NCI-H187 treated with DMSO at 0.1 percent for 48 hours (cell line): ENCODE data around the gene ZSWIM8.
"Not testable (repeated sequence)": the region's sequence is repeated elsewhere in the genome, so short reads cannot be mapped to it uniquely, and the experiment has no call there.

Experiments used
- DNase-seq: peaks from one replicate; lab custom pipeline; 2025; lab: John Stamatoyannopoulos, UW

Gene ZSWIM8

DNA sequence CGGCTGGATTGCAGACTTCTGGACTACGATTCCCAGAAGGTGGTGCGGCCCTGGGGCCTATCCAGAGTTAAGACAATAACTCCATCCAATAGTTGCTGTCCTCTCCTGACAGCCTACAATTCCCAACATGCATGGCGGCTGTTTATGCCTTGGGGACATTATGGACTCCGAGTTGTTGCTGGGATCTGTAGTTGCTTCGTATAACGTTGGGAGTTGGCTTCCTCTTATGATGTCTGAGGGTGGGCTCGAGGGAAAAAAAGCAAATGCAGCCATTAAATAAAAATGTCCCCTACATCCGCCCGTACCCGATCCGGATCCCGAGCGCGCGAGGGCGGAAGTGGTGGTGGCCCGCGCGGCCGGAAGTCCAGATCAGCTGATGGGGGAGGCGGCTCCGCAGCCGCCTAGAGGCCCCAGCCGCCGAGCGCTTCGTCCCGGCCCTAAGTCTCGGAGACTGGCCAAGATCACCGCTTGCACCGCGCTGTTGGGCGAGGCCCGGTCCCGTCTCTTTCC, at the start of gene ZSWIM8:
Gene ZSWIM8 (plus strand): TSS at position 396 of the 510 bp plus-strand sequence. CDS start 273 bp downstream, outside the sequence.
- peak; percentile 56 for DNase-seq

GRCh38 chr10:73740501-73741254, 44.7 kb upstream of the ZSWIM8 start:
- not testable (repeated sequence) for DNase-seq

GRCh38 chr10:73742454-73742734, 43.0 kb upstream of the ZSWIM8 start:
- DNase-seq, result no peak

GRCh38 chr10:73743327-73743904, 42.0 kb upstream of the ZSWIM8 start:
- DNase-seq, result no peak

DNA sequence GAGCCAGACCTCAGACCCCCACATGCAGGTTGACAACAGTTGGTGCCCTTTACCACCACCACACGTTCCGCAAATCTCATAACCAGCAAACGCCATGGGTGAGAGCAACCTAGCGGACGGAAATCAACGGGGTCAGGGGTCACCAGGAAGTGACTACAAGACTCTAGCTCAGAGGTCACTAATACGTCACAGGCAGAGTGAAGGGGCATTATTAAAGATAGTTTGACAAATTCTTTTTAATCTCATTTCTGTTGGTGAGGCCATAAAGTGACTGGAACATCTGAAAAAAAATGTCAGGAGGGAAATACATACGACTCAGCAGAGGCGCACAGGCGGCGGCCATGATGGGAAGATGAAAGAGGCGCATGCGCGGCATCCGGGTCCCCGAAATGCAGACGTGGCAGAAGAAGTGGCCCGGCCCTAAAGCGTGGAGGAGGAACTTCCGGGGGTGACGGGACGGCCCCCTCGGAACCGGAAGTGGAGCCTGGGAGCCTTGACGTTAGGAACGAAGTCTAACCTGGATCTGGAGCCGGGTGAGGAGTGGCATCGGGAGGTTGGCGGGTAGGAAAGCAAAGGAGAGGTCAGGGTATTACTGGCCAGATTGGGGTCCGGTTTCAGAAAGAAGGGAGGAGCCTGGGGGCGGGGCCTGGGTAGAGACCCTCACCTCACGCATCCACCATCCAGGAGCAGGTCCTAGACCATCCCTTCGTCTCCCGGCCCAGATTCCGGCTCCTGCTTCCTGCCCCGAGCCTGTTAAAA, 41.3 kb upstream of the ZSWIM8 start, which contains the start of gene SEC24C:
Gene SEC24C (plus strand): TSS at position 468 of the 759 bp plus-strand sequence. CDS start 2,461 bp downstream, outside the sequence.
- DNase-seq, result peak; percentile 70

- DNase-seq, result no peak
These were observed 40.8 kb upstream of the ZSWIM8 start for GRCh38 chr10:73744664-73744975.

- no peak for DNase-seq
These were observed 38.7 kb upstream of the ZSWIM8 start for GRCh38 chr10:73746721-73747120.

- no peak for DNase-seq
These were observed 34.6 kb upstream of the ZSWIM8 start for GRCh38 chr10:73750819-73751218.

GRCh38 chr10:73756183-73756582, 29.2 kb upstream of the ZSWIM8 start:
- no peak for DNase-seq

DNA sequence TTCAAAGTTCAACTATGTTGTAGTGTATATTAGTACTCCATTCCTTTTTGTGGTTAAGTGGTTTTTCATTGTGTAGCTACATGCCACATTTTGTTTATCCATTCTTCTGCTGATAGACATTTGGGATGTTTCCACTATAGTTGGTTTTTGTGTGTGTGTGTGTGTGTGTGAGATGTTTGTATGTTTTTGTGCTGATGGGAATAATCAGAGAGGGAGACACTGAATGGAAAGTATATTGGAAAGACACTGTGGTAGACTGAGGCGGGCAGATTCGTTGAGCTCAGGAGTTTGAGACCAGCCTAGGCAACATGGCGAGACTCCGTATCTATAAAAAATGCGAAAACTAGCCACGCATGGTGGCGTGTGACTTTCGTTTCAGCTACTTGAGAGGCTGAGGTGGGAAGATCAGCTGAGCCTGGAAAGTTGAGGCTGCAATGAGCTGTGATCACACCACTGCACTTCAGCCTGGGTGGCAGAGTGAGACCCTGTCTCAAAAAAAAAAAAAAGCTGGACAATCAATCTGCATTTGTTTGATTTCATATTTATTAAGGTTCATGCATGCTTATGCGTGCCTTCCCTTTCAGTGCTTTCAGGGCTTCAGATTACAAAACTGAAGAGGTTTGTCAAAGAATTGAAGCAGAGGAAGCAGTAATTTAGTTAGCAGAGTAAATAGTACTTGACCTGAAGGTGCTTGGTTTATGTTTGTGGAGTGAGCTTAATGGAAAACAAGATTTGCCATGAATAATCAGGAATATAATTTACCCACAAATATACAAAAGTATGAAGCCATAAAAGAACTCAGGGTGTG, 26.5 kb upstream of the ZSWIM8 start:
- DNase-seq, result no peak

DNA sequence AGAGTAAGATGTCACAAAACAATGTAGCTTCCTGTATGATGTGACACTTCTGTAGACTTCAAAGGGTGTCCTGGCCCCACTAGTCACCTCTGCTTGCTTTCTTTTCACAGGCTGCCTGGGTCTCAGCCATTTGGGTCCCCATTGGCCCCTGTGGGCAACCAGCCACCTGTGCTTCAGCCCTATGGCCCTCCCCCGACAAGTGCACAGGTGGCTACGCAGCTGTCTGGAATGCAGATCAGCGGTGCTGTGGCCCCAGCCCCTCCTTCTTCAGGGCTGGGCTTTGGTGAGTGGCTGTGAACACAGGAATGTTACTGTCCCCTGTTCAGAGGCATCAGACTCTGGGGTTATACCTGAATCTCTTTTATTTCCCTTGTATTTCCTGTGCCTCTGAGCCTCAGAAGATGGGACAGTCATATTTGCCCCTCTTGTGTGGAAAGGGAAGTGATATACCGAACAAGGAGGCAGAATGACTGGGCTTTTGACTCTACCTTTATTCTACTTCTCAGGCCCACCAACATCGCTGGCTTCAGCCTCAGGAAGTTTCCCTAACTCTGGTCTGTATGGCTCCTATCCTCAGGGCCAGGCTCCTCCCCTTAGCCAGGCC, 25.8 kb upstream of the ZSWIM8 start:
- DNase-seq, result no peak

GRCh38 chr10:73761781-73762180, 23.6 kb upstream of the ZSWIM8 start:
- no peak for DNase-seq

- DNase-seq, result no peak
These were observed 22.5 kb upstream of the ZSWIM8 start for GRCh38 chr10:73762915-73763314.

GRCh38 chr10:73763343-73763742, 22.1 kb upstream of the ZSWIM8 start:
- no peak for DNase-seq

DNA sequence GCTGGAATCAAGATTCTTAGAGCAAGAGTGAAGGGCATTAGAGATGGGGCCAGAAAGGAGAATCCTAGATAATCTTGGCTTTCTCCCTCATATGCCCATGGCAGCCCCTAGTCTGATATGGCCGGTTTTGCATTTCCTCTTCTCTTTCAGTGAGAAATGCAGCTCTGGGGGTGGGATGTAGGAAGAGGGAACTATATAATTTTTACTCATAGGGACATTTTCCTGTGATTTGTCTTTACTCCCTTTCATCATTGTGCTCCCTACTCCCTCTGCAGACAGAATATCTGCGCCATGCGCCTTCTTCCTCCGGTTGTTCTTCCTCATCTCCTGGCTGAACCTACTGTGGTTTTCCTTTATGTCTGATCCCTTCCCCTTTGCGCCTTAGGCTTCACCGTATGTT, 20.3 kb upstream of the ZSWIM8 start:
- DNase-seq, result no peak

GRCh38 chr10:73768881-73769280, 16.5 kb upstream of the ZSWIM8 start:
- peak; percentile 37 for DNase-seq

DNA sequence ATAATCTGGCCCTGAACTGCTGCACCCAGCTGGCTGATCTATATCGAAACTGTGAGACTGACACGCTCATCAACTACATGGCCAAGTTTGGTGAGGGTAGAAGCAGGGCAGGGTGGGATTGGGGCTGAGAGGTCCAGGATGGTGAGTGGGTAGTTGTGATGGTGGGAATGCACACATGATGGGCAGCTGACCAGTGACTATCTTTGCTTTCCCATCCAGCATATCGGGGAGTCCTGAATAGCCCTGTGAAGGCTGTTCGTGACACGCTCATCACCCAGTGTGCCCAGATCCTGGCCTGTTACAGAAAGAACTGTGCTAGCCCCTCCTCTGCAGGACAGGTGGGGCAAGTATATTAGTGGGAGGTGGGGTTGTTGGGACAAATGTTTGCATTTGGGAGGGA, 16.0 kb upstream of the ZSWIM8 start:
- no peak for DNase-seq

- no peak for DNase-seq
These were observed 13.6 kb upstream of the ZSWIM8 start for GRCh38 chr10:73771722-73772280.

DNA sequence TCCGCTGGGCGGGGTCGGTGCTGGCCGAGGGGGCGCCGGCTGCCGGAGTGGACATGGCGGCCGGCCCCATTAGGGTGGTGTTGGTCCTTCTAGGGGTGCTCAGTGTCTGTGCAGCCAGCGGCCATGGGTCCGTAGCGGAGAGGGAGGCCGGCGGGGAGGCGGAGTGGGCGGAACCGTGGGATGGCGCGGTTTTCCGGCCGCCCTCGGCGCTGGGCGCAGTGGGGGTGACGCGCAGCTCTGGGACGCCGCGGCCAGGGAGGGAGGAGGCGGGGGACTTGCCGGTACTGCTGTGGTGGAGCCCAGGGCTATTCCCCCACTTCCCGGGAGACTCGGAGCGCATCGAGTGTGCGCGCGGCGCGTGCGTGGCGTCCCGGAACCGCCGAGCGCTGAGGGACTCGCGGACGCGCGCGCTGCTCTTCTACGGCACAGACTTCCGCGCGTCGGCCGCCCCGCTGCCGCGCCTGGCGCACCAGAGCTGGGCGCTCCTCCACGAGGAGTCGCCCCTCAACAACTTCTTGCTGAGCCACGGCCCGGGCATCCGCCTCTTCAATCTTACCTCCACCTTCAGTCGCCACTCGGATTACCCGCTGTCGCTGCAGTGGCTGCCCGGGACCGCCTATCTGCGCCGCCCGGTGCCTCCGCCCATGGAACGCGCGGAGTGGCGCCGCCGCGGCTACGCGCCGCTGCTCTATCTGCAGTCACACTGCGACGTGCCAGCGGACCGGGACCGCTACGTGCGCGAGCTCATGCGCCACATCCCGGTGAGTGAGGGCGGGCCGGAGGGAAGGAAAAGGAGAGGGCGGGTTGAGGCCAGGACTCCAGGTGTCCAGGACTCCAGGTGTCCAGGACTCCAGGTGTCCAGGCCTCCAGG, 12.9 kb upstream of the ZSWIM8 start:
- no peak for DNase-seq

GRCh38 chr10:73773152-73773879, 12.1 kb upstream of the ZSWIM8 start:
- DNase-seq, result no peak
